ENCODE measurements around the gene CIB2.

CIB2 gene

DNA sequence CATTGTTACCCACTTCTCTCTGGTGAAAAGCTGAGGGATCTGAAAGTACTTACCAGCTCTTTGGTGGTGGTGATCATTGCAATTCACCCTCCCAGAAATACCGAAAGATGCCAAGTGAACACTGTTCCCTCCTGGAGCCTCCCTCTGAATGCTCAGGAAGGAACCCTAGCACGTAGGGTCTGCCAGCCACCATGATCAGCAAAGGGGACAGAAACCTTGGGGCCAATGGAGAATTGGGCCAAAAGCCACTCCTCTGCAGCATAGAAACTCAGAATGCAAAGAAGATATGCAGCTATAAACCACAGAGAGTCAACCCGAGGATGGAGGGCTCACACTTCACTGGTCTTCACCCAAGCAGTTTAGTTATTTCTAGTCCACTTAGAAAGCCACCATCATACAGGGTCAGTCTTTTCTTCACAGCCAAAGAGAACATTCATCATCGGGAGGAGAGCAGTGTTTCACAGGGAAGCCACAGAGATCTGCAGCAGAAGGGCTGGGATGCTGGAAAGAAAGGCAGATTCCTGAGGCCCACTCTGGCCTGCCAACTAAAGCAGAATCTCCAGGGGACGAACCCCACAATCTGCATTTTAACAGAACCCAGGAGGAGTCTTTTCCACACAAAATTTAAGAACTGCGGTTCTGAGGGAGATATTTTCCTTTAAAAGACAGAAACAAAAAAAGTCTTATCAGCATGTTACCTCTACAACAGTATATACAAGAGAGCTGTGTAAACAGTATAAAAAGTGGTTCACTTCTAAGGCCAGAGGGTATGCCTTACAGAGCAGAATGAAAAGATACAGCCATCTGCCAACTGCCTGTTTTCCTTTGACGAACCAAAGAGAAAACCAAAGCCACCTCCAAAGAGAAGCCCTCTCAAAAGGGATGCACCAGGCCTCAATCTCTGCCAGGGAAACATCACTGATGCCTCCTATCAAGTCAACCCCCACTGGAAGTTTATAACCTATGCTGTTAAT, 65.0 kb downstream of the CIB2 start:
- no peak for DNase-seq (ENCODE audit: low read depth in 3 of 3)

DNA sequence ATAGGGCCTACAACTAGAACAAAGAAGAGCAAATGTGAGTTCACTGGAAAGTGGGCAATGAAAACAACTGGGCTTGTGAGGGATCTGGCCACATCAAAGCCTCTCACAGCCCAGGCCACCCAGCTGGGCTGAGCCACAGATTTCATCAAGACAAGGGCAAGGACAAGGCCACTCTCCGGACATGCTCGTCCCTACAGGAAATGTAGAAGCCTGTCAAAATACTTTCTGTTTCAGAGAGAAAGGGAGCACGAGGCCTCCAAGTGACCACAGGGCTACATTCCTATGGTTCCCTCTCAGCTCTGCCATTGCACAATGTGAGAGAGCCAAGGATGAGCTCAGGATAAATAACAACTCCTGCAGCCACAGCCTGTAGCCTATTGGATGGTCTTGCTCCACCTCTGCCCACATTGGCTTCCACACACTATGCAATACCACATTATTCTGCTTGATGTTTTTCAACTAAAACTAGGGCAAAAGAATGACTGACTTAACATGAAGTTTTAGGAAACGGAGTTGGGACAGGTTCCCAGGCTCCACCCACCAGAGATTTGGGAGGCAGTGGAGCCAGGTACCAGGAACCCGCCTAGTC, 65.9 kb downstream of the CIB2 start:
- DNase-seq (ENCODE audit: low read depth in 3 of 3) = no peak

GRCh38 chr15:78064544-78064943, 66.7 kb downstream of the CIB2 start:
- no peak for DNase-seq (ENCODE audit: low read depth in 3 of 3)

DNA sequence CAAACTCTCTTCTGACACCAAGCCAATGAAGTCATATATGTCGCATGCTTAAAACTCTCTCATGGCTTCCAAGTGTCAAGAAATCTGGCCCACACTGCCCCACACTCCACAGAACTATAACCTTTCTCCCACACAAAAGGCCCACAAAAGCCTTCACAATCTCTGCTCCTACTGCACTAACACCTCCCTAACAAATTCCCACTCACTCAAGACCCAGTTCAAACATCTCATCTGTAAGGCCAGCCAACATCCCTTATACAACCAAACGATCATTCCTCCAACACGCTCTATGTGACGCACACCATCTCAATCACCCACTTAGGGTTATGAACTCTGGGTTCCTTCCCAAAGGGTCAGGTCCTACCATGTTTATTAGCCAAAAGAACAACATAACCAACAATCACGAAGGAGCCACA, 67.3 kb downstream of the CIB2 start:
- DNase-seq (ENCODE audit: low read depth in 3 of 3) = no peak

DNA sequence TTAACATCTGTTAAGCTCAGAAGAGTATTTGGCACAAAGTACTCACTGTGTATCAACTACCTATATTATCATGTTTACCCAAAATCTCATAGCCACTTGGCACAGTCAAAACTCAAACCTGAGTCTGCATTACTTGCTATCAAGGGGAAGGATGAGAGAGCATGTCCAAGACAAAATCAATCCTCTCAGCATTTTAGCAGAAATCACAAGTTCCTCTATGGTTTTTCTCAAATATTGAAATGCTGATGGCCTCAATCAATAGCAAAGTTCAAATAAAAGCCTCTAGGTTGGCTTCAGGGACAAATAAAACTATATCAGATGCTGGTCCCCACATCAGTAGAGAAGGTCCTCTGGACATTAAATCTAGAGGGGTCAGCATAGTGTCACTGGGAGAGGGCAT, 68.0 kb downstream of the CIB2 start:
- no peak for DNase-seq (ENCODE audit: low read depth in 3 of 3)

DNA sequence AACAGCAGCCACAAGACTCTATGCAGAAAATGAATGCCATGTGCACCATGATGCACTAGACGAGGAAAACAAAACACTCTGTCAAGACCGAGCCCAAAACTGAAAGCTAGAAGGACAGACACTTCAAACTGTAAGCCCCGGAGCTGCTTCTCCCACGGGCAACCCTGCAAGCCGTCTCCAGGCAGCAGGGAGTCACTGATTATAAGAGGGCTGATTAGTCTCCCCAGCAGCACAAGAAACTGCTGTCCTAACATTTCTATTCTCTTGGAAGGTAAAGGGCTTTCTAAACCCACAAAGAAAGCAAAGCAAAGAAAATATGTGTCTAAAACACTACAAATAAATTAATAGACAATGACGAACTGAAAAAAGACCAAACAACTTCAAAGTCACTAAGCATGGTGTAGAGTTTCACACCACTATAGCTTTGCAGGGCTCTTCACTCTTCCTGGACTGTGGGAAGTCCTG, 69.2 kb downstream of the CIB2 start:
- DNase-seq (ENCODE audit: low read depth in 3 of 3) = peak in 1 of 3 experiments; percentile 30

- DNase-seq (ENCODE audit: low read depth in 3 of 3) = no peak
Measured at GRCh38 chr15:78060232-78060631, 71.0 kb downstream of the CIB2 start.

DNA sequence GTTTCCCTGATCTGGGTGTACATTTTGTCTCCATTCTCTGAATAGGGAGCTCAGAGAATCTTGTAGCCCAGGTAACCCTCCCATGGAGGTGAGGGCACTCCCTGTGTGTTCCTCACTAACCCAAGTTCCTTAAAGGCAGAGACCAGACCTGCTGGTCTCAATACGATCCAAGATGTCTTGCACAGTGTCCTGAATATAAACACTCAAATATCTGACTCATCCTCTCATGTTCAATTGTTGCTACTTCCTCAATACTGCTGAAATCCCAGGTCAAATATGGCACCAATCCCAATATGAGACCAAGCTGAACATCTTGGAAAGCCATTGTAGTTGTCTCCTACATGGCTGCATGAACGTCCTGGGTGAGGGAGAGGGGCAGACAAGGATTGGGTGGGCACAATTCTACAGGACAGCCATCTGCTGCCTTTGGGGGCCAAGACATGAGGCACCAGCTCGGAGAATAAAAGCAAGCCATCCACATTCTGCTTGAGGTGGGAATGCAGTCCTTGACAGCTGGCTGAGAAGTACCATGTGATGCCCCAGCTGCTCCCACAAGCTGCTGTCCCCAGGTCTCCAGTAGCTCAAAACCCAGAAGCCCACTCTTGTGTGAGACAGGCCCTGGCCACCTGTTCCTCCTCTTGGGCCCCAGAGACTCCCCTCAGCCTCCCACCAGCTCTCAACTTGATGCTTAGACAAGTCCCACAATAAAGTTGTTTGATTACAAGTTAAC, 72.0 kb downstream of the CIB2 start:
- no peak for DNase-seq (ENCODE audit: low read depth in 3 of 3)

DNA sequence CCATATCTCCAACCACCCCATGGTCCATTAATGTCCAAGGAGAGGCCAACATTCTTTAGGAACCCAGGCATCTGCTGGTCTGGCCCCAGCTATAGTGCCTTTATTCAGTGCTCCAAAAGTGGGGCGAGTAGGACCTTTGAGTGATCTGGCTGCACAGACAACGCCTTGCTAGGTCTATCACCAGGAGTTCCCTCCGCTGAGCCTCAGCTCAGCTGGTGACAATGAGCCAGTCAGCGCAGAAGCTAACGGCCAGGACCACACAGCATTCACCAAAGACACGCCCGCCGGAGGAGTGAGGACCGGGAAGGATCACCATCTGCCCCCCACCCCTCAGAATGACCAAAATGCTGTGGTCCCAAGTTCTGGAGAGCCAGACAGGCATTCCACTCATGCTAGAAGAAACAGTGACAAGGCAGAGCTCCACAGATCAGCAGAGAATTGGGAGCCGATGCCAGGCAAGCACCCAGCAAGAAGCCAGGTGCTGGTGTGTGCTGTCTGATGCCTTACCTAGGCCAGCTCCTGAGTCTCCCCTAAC, 72.8 kb downstream of the CIB2 start:
- DNase-seq (ENCODE audit: low read depth in 3 of 3) = no peak

DNA sequence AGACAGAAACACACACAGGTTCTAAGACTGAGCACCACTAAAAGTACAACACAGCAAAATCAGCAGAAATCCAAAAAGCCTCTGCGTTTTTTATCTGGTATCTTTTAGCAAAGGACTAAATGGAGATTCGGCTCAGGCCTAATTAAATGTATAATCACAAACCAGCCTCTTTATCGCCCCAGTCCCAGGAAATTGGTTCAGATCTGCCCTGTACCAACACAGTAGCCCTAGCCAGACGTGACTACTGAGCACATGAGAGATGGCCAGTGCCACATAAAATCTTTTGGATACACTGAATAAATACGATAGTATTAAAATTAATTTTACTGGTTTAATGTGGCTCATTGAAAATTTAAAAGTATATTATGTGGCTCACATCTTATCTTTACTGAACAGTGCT, 73.4 kb downstream of the CIB2 start:
- no peak for DNase-seq (ENCODE audit: low read depth in 3 of 3)

DNA sequence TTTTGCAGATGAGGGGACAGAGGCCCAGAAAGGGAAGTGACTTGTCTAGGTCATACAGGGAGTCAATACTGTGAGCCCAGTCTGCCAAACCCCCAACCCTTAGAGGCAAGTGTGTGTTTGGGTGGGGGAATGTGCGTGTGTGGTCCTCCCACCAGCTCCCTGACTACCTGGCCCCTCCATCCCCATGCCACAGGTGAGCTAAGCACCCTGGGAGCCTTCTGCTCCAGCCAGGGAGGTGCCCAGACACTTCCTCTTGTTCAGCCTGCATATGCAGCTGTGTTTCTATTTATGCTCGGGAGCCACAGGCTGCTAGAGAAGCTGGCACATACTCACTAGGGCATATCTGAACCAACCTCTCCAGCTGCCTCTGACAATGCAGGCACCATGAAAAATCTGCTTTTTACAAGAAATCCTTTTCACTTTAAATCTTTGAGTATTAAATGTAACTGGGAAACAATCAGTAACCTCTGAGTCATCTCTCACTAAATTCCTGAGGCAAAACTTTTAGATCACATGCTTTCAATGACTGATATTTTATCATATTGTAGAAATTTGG, 74.5 kb downstream of the CIB2 start:
- DNase-seq (ENCODE audit: low read depth in 3 of 3) = no peak

DNA sequence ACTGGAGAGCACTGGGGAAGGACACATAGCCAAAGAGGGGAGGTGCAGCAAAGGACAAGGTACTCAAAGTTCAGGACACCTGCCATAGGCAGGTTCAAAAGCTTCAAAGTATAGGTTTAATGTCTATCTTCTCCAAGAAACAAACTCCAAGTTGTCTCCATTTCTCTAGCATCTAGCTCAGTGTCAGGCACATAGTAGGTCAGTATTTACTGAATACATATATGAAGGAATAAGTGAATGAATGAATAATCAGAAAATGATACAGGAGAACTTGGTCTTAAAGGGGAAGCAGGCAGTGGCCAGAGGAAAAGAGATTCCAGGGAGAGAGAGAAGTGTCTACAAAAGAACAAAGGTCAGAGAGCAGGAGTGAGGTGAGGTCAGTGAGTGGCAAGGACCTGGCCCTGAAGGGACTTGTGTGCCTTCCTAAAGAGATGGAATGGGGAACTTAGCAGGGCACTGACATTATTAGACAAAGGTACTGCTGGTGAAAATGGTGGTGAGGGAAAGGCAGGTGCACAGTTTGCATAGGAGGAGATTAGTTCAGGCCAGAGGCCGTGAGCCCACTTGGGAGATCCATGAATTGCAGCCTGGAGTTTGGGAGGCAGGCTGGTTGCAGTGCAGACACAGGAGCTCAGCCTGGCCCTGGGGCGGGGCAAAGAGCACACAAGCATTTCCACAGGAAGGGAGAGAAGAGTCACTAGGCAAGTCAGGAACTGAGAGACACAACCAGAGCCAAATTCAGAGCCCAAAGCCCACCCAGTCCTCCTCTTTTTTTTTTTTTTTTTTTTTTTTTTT, 75.1 kb downstream of the CIB2 start:
- DNase-seq (ENCODE audit: low read depth in 3 of 3) = no peak

DNA sequence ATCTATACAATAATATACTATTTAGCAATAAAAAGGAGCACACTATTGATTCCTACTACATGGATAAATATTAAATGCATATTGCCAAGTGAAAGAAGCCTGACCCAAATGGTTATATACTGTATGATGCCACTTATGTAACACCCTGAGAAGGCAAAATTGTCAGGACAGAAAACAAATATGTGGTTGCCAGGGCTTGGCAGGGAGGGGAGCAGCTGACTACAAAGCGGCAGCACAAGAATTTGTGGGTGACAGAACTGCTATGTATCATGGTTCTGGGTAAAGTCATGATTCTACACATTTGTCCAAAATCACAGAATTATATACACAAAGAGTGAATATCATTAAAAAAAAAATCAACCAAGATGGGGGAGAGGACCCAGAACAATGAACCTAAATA, 76.3 kb downstream of the CIB2 start:
- no peak for DNase-seq (ENCODE audit: low read depth in 3 of 3)
